Activated effector memory CD4-positive, alpha-beta T cell treated with anti-CD3 and anti-CD28 coated beads, Interleukin-2, amount 50 U/mL, for 16 hours (primary cell): Measurements from ENCODE around the gene TNFRSF14.
"Not testable (repeated sequence)": the region's sequence is repeated elsewhere in the genome, so short reads cannot be mapped to it uniquely, and the experiment has no call there.

Experiments used
- DNase-seq: peaks from one replicate; pipeline ENCODE4 v3.0.0-alpha.2; 2020

The TNFRSF14 gene

GRCh38 chr1:2554621-2555387, 1.4 kb upstream of the TNFRSF14 start:
- DNase-seq: peak; percentile 76

GRCh38 chr1:2555634-2556276, 416 bp upstream of the TNFRSF14 start:
- peak; percentile 89 for DNase-seq

DNA sequence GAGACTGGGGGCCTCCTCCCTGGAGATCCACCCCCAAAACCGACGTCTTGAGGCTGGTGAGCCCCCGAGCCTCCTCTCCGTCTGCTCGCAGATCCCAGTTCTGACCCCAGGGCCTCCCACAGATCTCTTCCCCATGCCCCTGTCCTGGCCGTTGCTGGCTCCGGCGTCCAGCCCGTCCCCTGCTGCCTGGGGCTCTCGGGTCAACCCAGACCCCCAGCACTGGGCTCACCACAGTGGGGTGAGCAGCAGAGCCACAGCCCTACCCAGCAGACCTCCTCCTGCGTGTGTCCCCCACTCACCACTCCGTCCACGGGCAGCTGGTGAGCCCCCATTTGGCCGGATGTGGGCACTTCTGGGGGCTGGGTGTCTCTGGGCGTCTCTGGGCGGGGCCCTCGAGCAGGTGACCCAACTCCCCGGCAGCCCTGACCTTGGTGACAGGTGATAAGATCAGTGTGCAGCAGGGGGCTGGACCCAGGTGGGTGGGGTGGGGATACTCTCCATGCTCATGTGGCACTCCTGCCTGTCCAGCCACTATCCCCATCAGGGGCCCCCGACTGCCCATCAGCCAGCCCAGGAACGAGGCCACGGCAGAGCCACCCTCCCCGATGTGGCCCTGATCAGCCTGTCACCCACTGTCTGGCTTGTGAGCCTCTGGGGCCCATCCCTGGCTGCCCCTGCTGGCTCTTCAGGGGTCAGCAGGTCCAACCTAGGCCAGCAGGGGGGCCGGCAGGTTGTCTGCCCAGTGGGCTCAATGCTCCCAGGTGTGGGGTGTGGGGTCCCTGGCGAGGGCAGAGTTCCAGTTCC, 709 bp downstream of the TNFRSF14 start:
- DNase-seq: peak; percentile 77

GRCh38 chr1:2557482-2558400, 1.6 kb downstream of the TNFRSF14 start:
- DNase-seq: no peak

DNA sequence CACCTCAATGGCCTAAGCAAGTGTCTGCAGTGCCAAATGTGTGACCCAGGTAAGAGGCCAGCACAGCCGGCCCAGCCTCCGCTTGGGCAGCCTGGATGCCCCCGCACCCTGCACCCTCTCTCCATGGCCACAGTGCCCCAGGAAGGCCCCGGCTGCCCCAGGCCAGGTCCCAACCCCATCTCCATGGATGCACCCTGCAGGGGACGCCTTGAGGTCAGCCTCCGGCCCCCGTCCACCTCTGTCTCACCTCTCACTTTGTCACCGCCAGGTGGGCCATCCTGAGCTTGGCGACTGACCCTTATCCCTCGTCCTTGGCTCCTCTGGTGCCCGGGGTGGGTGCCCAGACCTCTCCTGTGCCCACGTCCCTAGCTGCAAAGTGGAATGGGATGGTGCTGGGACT, 2.2 kb downstream of the TNFRSF14 start:
- no peak for DNase-seq

DNA sequence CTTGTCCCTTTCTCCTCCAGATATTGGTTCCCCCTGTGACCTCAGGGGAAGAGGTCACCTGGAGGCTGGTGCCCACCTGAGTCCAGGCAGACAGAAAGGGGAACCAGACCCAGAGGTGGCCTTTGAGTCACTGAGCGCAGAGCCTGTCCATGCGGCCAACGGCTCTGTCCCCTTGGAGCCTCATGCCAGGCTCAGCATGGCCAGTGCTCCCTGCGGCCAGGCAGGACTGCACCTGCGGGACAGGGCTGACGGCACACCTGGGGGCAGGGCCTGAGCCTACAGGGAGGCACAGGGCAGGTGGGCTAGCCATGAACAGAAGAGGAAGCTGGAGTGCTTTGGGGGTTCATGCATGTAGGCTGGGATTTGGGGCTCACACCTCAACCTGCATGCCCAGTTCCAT, 2.7 kb downstream of the TNFRSF14 start:
- no peak for DNase-seq

DNA sequence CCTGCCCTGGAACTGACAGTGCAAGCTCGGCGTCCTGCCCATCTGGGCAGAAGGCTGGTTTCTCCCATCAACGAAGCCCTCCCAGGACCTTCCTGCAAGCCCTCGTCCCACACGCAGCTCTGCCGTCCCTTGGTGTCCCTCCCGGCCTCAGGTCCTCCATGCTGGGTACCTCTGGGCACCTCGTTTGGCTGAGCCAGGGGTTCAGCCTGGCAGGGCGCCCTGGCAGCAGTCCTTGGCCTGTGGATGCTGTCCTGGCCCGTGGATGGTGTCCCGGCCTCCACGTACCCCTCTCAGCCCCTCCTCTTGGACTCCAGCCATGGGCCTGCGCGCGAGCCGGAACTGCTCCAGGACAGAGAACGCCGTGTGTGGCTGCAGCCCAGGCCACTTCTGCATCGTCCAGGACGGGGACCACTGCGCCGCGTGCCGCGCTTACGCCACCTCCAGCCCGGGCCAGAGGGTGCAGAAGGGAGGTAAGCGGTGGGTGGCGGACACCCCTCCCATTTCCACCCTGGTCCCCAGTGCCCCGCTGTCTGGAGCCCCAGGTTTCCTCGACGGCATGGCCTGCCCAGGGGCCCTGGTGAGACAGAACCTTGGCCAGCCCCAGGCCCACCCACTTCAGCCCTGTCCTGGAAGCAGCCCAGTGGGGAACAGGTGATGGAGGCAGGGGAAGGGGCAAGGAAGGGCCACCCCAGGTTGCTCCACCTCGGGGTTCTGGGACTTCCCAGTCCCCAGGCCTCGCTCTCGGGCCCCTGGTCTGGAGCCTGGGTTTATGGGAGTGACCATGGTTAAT, 3.5 kb downstream of the TNFRSF14 start:
- DNase-seq: no peak

DNA sequence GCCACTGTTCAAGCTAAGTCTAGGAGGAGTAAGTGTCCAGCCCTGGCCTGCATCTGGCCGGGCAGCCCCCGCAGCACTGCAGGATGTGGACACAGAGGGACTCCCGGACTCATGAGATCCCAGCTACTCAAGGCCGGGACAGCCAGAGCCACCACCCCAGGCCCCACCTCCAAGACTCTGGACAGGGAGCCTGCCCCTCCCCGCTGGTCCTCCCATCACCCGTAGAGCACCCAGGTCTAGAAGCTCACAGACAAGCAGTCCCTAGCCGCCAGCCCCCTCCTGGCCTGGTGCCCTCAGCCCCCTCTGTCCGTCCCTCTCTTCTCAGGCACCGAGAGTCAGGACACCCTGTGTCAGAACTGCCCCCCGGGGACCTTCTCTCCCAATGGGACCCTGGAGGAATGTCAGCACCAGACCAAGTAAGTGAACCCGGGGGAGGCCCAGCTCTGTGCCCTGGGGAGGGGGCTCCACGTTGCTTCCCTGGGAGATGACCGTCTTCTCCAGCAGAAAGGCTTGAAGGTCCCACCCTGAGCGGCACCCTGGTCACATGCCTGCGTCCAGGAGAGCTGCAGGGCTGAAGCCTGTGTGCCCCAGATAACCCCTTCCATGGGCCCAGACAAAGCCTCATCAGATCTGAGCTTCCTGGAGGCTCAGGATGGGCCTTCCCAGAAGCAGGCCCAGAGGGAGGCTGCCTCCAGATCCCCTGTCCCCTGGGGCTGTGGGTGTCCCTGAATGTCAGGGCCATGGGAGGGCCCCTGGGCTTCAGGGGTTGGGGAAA, 4.3 kb downstream of the TNFRSF14 start:
- DNase-seq: no peak

GRCh38 chr1:2561446-2561845, 5.3 kb downstream of the TNFRSF14 start:
- no peak for DNase-seq

DNA sequence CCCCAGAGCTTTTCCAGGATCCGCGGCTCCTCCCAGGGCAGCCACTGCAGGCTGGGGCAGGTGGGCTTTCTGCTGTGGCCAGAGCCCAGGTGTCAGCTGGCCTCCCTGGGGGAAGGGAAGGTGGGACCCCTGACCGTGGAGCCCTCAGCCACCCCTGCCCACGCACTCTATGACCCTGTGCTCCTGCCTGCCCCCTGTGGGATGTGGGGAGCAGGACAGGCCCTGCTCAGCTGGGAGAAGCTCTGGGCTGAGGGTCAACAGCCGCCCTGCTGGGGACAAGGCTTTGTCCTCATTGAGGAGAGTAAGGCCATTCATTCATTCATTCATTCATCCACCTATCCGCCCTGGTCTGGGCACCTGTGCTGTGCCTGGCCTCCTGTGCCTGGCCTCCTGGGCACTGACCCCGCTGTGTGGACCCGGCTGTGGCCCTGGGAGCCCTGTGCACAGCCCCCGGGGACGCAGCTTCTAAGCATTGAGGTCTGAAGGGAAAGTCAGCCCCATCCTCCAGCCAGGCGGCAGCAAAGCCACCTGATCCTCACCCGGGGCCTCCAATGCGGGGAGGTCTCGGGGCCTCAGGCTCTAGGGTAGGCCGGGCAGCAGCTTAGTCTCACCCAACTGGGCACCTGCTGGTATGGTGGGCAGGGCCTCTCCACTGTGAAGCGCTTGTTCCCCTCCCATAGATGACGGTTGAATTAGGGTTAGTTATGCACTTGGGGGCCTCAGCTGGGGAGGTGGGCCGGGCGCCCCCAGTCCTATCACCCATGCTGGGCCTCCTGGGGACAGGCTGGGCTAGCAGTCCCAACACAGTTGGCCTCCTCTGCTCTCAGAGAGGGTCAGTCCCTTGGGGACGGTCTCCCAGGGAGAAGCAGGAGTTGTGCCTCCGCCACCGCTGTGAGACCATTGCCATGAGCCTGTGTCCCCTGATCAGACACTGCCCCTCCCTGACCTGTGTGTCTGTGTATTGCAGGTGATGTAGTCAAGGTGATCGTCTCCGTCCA, 6.0 kb downstream of the TNFRSF14 start:
- no peak for DNase-seq

- DNase-seq: no peak
Measured at GRCh38 chr1:2563205-2563604, 7.0 kb downstream of the TNFRSF14 start.

- no peak for DNase-seq
Measured at GRCh38 chr1:2564006-2564814, 8.0 kb downstream of the TNFRSF14 start.

DNA sequence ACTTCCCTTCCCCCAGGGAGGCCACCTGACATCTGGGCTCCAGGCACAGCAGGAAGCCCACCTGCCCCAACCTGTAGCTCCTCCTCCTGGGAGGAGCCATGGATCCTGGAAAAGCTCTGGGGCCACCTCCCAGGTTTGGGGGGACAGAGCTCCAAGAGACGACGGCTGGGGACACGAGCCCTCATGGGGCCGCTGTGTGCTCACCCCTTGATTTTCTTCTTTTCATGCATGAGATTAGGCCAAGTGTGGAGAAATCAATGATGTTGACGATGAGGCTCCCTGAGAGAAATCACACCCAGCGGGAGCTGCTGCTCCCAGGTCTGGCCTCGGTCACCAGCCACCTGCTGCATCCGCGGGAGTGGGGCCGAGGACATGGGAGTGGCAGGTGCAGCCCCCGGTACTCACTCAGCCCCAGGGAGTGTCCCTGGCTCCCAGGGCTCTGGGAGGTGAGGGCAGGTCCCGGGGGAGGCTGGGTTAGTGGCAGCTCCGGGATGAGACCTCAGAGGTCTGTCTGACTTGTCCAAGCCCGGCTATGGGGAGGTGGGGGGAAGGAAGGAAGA, 8.7 kb downstream of the TNFRSF14 start:
- no peak for DNase-seq

GRCh38 chr1:2566101-2567045, 10.2 kb downstream of the TNFRSF14 start:
- no peak for DNase-seq

DNA sequence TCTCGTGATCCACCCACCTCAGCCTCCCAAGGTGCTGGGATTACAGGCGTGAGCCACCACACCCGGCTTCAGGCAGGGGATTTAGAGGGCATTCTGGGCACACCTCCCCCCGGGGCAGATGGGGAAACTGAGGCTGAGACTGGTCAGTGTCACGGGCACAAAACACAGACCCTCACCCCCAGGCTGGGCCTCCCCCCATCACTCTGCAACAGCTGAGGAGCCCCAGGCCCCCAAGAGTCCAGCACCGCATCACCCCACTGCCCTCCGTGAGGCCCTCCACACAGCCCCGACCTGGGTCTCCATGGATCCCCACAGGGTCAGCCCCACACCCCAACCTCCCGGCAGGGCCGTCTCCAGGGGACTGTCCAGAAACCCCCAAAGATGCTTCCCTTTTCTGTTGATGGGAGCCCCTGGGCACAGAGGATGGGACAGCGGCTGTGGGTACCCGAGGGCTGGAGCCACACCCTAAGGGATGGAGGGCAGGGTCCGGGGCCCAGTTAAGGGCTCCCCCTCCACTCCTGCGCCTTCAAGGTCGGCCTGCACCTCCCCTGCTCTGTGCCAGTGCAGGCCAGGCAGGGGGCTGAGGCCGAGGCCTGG, 11.0 kb downstream of the TNFRSF14 start:
- DNase-seq: no peak

DNA sequence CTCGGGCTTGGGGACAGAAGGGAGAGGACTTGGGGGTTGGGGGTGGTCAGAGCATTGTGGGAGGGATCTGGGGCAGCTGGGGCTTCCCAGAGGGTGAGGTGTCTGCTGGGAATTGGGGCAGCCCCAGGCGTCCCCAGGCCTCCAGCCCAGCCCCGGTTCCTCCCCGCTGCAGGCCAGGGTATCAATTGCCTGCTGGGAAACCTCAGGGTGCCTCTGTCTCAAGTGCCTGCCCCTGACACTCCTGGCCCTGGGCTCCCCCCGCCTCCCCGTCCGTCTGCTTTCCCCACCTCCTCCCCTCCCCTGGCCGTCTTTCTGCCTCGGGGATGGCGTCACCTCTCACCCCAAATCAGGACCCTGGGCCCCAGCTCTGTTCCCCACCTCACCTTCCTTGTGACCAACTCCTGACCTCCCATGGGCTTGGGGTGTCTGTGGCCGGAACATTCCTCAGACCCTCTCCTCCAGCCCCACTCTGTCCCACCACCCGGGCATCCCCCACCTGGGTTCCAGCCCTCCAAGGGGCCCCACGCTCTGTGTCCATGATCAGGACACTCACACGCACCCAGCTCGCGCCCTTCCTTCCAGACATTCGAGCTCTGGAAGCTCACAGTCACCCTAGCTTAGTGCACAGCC, 12.1 kb downstream of the TNFRSF14 start:
- DNase-seq: not testable (repeated sequence)
